Breast epithelium (tissue), 3 donors: ENCODE data around the gene HNRNPF.

Source experiments
- POLR2A ChIP-seq: fragments of 450-650 bp; IDR thresholded peaks from one replicate; pipeline ENCODE4 v1.6.1; 2016; ENCODE audit warnings: antibody characterized with exemption, mild to moderate bottlenecking, moderate library complexity
- POLR2AphosphoS5 ChIP-seq, 3 donors: sonication (generic); formaldehyde crosslinking; IDR thresholded peaks; one replicate each; pipeline ENCODE4 v1.6.1; 2017; ENCODE audit warnings: antibody characterized with exemption in 3 of 3
- TF ChIP-seq, protein P1 (sequence below), 3 donors: fragments of 450-650 bp; IDR thresholded peaks; one replicate each; pipeline ENCODE4 v1.5.1; 2016 to 2017; ENCODE audit warnings: antibody characterized with exemption in 3 of 3, mild to moderate bottlenecking in 3 of 3, moderate library complexity in 3 of 3

DNA sequence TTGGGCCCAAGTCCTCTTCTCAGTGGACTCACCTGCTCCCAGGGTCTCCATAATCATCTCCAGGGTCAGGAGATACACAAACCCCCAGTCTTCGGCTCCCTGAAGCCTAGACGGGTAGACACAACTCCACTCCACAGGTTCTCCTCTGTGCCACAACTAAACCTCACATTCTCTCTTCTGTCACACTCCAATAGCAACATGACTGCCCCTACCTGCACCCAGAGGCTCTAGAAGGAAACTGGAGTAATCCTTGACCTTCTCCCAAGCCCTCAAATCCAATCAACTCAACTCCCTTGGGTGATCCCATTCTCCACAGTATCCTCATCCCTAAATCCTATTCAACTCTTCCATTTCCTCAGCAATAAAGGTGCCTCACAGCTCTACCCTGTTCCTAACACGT lies 16.2 kb downstream of the HNRNPF start:
- TF ChIP-seq, protein P1, sequence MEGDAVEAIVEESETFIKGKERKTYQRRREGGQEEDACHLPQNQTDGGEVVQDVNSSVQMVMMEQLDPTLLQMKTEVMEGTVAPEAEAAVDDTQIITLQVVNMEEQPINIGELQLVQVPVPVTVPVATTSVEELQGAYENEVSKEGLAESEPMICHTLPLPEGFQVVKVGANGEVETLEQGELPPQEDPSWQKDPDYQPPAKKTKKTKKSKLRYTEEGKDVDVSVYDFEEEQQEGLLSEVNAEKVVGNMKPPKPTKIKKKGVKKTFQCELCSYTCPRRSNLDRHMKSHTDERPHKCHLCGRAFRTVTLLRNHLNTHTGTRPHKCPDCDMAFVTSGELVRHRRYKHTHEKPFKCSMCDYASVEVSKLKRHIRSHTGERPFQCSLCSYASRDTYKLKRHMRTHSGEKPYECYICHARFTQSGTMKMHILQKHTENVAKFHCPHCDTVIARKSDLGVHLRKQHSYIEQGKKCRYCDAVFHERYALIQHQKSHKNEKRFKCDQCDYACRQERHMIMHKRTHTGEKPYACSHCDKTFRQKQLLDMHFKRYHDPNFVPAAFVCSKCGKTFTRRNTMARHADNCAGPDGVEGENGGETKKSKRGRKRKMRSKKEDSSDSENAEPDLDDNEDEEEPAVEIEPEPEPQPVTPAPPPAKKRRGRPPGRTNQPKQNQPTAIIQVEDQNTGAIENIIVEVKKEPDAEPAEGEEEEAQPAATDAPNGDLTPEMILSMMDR (IDR thresholded peaks at IDR 0.05), result no peak
- TF ChIP-seq POLR2A (no peak), POLR2AphosphoS5 (IDR thresholded peaks at IDR 0.05) (no peak)
